MM.1S (cell line): Measurements from ENCODE around the gene SORCS2.

ENCODE experiments used
- CTCF ChIP-seq: fragments of 300-600 bp; sonication (generic); IDR thresholded peaks from 2 replicates; pipeline ENCODE4 v1.5.1; 2016; ENCODE audit warnings: antibody characterized with exemption, low read length, mixed read lengths
- EZH2 ChIP-seq: fragments of 300-600 bp; sonication (generic); optimal IDR thresholded peaks from 2 replicates; pipeline ENCODE3; 2017; ENCODE audit warnings: low read depth, mild to moderate bottlenecking, antibody characterized with exemption, low read length, mixed read lengths
- EZH2phosphoT487 ChIP-seq: fragments of 300-600 bp; sonication (generic); IDR thresholded peaks from 2 replicates; pipeline ENCODE4 v1.6.1; 2018; ENCODE audit warnings: antibody characterized with exemption, low read length

GRCh38 chr4:7675612-7676320, 483.4 kb downstream of the SORCS2 start:
- no peak for TF ChIP-seq CTCF
- no peak for TF ChIP-seq EZH2
- no peak for TF ChIP-seq EZH2phosphoT487
